K562 (cell line): ENCODE measurements around the gene FGF1. TPM values are rescaled to one million over a fixed set of nuclear protein-coding genes. Genes with fewer than 3 reads are reported as not detected.

Experiments
- ATAC-seq: fragments of 200-7000 bp; cut with Tn5 transposase; 3 replicates; pipeline ENCODE4 v1.9.1; 2020; ENCODE audit warnings: moderate library complexity
- BruUV-seq: library from RNA; stranded (reverse); fragments of 400-500 nt; replicated peaks from 2 replicates; lab custom pipeline; 2021; lab: Mats Ljungman, UMichigan
- CTCF ChIA-PET: fragments of 300-600 bp; formaldehyde crosslinking; extraction: SDS; loops from one replicate; lab custom pipeline; 2021; ENCODE audit warnings: low intra/inter-chr PET ratio; lab: Yijun Ruan, JAX
- POLR2A ChIA-PET: fragments of 300-600, 350-650 bp; sonication (Branson Sonifier 250); formaldehyde crosslinking; extraction: SDS; loops from one replicate; lab custom pipeline; 2021; ENCODE audit warnings: antibody characterized with exemption, inconsistent platforms; lab: Yijun Ruan, JAX
- DNase-seq, 4 experiments: peaks; one replicate each; pipeline versions ENCODE4 v3.0.0 to v3.0.0-alpha.2; 2011 to 2018; ENCODE audit warnings: low spot score in 3 of 4, mixed read lengths in 3 of 4; ENCODE audit errors: extremely low read depth in 1 of 4
- FAIRE-seq: peaks from 2 replicates; lab custom pipeline; 2011; peaks lifted over from hg19 to GRCh38; lab: Jason Lieb, UNC
- H2AFZ ChIP-seq: 2 replicates; pipeline ENCODE4 v1.6.0; 2011; ENCODE audit warnings: low read depth, low read length, control low read depth, inconsistent platforms
- H3K27ac ChIP-seq: fragments of 200-600 bp; 3 replicates; pipeline ENCODE4 v1.8.0; 2011; ENCODE audit warnings: low read depth, mild to moderate bottlenecking, control low read depth, inconsistent platforms, low read length, moderate library complexity, mixed read lengths; ENCODE audit errors: extremely low read depth
- H3K27me3 ChIP-seq, 2 experiments: fragments of 300-600 bp in 1 of 2; 2 replicates in 1 of 2; 3 replicates in 1 of 2; pipeline versions ENCODE4 v1.6.0 to v1.8.0; 2011; ENCODE audit warnings: inconsistent platforms in 2 of 2, low read length in 2 of 2, mild to moderate bottlenecking in 1 of 2, mixed read lengths in 1 of 2, moderate library complexity in 1 of 2; ENCODE audit not compliant: control insufficient read depth in 2 of 2, insufficient read depth in 2 of 2
- H3K36me3 ChIP-seq: fragments of 300-600 bp; 3 replicates; pipeline ENCODE4 v1.8.0; 2011; ENCODE audit warnings: mild to moderate bottlenecking, low read length, inconsistent platforms; ENCODE audit not compliant: control insufficient read depth, insufficient read depth
- H3K4me1 ChIP-seq, 2 experiments: fragments of 200-600 bp in 1 of 2; replicated peaks in 1 of 2; 2 replicates in 1 of 2; 3 replicates in 1 of 2; pipeline versions ENCODE4 v1.5.1 to v1.8.0; 2011; ENCODE audit warnings: inconsistent platforms in 2 of 2, low read length in 2 of 2, mild to moderate bottlenecking in 1 of 2, mixed read lengths in 1 of 2, moderate library complexity in 1 of 2; ENCODE audit not compliant: control insufficient read depth in 2 of 2, insufficient read depth in 2 of 2
- H3K4me2 ChIP-seq: 2 replicates; pipeline ENCODE4 v1.6.1; 2011; ENCODE audit warnings: low read length, control low read depth, inconsistent platforms, mixed read lengths; ENCODE audit not compliant: insufficient read depth
- H3K4me3 ChIP-seq: fragments of 200-600 bp; sonication (generic), shearing (Covaris generic); 2 replicates; pipeline ENCODE4 v1.5.1; 2016; ENCODE audit warnings: control low read depth, inconsistent platforms
- H3K79me2 ChIP-seq: fragments of 200-600 bp; 3 replicates; pipeline ENCODE4 v1.8.0; 2011; ENCODE audit warnings: low read length, inconsistent platforms; ENCODE audit not compliant: control insufficient read depth, insufficient read depth
- H3K9ac ChIP-seq, 2 experiments: 2 replicates each; pipeline versions ENCODE4 v1.6.0 to v1.6.1; 2011; ENCODE audit warnings: low read depth in 2 of 2, low read length in 2 of 2, control low read depth in 1 of 2, inconsistent platforms in 1 of 2, mild to moderate bottlenecking in 1 of 2, mixed read lengths in 1 of 2; ENCODE audit not compliant: insufficient read depth in 1 of 2
- H3K9me1 ChIP-seq: one replicate; pipeline ENCODE4 v1.6.0; 2011; ENCODE audit warnings: inconsistent platforms, mild to moderate bottlenecking, low read length, moderate library complexity; ENCODE audit not compliant: control insufficient read depth, insufficient read depth
- H3K9me3 ChIP-seq: replicated peaks from 2 replicates; pipeline ENCODE4 v1.5.1; 2011; ENCODE audit warnings: low read depth, low read length, inconsistent platforms; ENCODE audit not compliant: control insufficient read depth, insufficient read depth
- H4K20me1 ChIP-seq: replicated peaks from 2 replicates; pipeline ENCODE4 v1.6.1; 2011; ENCODE audit warnings: low read length, inconsistent platforms, mixed read lengths; ENCODE audit not compliant: control insufficient read depth, insufficient read depth
- CGGBP1 ChIP-seq: fragments of 250-450 bp; sonication (Bioruptor Pico); IDR thresholded peaks from 2 replicates; pipeline ENCODE4 v1.9.0; 2021; ENCODE audit warnings: mild to moderate bottlenecking
- CTBP1 ChIP-seq: fragments of 450-650 bp; IDR thresholded peaks from 2 replicates; pipeline ENCODE4 v1.6.1; 2016; ENCODE audit warnings: borderline replicate concordance
- HMG20B ChIP-seq: fragments of 250-450 bp; sonication (Bioruptor Pico); IDR thresholded peaks from 2 replicates; pipeline ENCODE4 v1.5.0; 2021; ENCODE audit warnings: mild to moderate bottlenecking
- NONO ChIP-seq, 2 experiments: fragments of 200-400 bp in 1 of 2; fragments of 450-650 bp in 1 of 2; formaldehyde crosslinking in 1 of 2; IDR thresholded peaks; 2 replicates each; pipeline ENCODE4 v1.6.1; 2017; ENCODE audit warnings: low read depth in 2 of 2, mild to moderate bottlenecking in 2 of 2, moderate library complexity in 2 of 2, low read length in 1 of 2
- REST ChIP-seq, 2 experiments: fragments of 450-650 bp; formaldehyde crosslinking in 1 of 2; IDR thresholded peaks; 2 replicates each; pipeline versions ENCODE4 v1.4.0 to v1.6.1; 2014 to 2020; ENCODE audit warnings: mild to moderate bottlenecking in 2 of 2, borderline replicate concordance in 1 of 2, low read depth in 1 of 2
- SAP30 ChIP-seq: fragments of 200-600 bp; sonication (generic); IDR thresholded peaks from 2 replicates; pipeline ENCODE4 v1.6.1; 2012; ENCODE audit warnings: borderline replicate concordance, low read depth, mild to moderate bottlenecking, moderate library complexity, low read length, control low read depth, inconsistent platforms; ENCODE audit not compliant: insufficient read depth, poor library complexity, severe bottlenecking
- SMAD2 ChIP-seq: fragments of 150-350 bp; IDR thresholded peaks from 2 replicates; pipeline ENCODE4 v1.6.1; 2014; ENCODE audit warnings: low read depth, mild to moderate bottlenecking, low read length
- TBL1XR1 ChIP-seq, 2 experiments: IDR thresholded peaks; 2 replicates each; pipeline ENCODE4 v1.6.1; 2012; ENCODE audit warnings: improper control_type of control experiment in 2 of 2, low read length in 2 of 2, mild to moderate bottlenecking in 1 of 2
- TGIF2 ChIP-seq: sonication (generic); formaldehyde crosslinking; IDR thresholded peaks from 2 replicates; pipeline ENCODE4 v1.8.1; 2022; ENCODE audit warnings: mild to moderate bottlenecking, missing genetic modification reagents, moderate library complexity
- ZNF224 ChIP-seq: sonication (generic); formaldehyde crosslinking; IDR thresholded peaks from 2 replicates; pipeline ENCODE4 v1.8.0; 2022; ENCODE audit warnings: mild to moderate bottlenecking, missing genetic modification reagents
- ZNF740 ChIP-seq, 3 experiments: fragments of 200-800 bp in 1 of 3; sonication (Bioruptor generic) in 1 of 3; sonication (generic) in 1 of 3; formaldehyde crosslinking in 1 of 3; IDR thresholded peaks; 2 replicates each; pipeline versions ENCODE4 v1.6.1 to v1.8.0; 2016 to 2022; ENCODE audit warnings: mild to moderate bottlenecking in 2 of 3, missing compliant biosample characterization in 2 of 3, missing genetic modification characterization in 2 of 3, missing genetic modification reagents in 1 of 3
- ZNF830 ChIP-seq: fragments of 250-450 bp; sonication (Bioruptor Pico); IDR thresholded peaks from 2 replicates; pipeline ENCODE4 v1.5.0; 2021; ENCODE audit warnings: mild to moderate bottlenecking
- WGBS: fragments of 100-300 bp; shearing (Covaris generic); methylation state at CpG from one replicate; pipeline ENCODE4 v1.1.6; 2016; ENCODE audit warnings: low coverage, mixed read lengths; ENCODE audit not compliant: insufficient coverage; ENCODE audit errors: missing lambda C conversion rate; 5-methylcytosine and 5-hydroxymethylcytosine counted together
- in situ Hi-C: fragments of 300-500 bp; cut with MboI; formaldehyde crosslinking; loops from 4 replicates; pipeline ENCODE4 v1.15.0; 2018; ENCODE audit warnings: inconsistent platforms, mixed read lengths
- intact Hi-C: fragments of 100-400 bp; cut with micrococcal nuclease; formaldehyde crosslinking; loops from 2 replicates; pipeline ENCODE4 v1.14.2; 2022
- polyA plus RNA-seq, 8 experiments: library from polyadenylated mRNA; depleted of rRNA in 4 of 8; stranded (reverse) in 5 of 8; unstranded in 3 of 8; fragments of >200 nt; fragmentation: Nextera tagmentation in 2 of 8; fragmentation: Illumina TruSeq in 1 of 8; extraction: Ambion mirVana in 2 of 8; extraction: Trizol in 1 of 8; gene quantifications; 2 replicates each; pipeline versions ENCODE4 v1.2.1 to v1.2.3, GENCODE V29; 2011 to 2014; ENCODE audit warnings: inconsistent platforms in 1 of 8, missing spikeins in 1 of 8
- total RNA-seq, 7 experiments: library from RNA; depleted of rRNA in 6 of 7; stranded (reverse); fragments of >200 nt in 6 of 7; fragmentation: Illumina TruSeq in 2 of 7; extraction: Trizol in 2 of 7; gene quantifications; 2 replicates each; pipeline versions ENCODE4 v1.2.1 to v1.2.3, GENCODE V29; 2011 to 2021; ENCODE audit warnings: low replicate concordance in 1 of 7

Gene FGF1
- total and polyA plus RNA-seq, 9 of the 15 experiments (the other 6 are each of a cell fraction or from before 2014, with no cell fraction given): not detected

- POLR2A ChIA-PET: no interaction called here
- H3K27me3 ChIP-seq: peaks cover 18 to 37% of the 10 kb centered on the region in 2 experiments; a peak in 3 of 5 replicates
- intact Hi-C loops: no loop called here
- CTCF ChIA-PET: no interaction called here
- no peak overlapping the region for H3K9ac ChIP-seq
- H3K79me2 ChIP-seq: no peaks in the 10 kb centered on the region
- H3K27ac ChIP-seq: no peak overlapping the region
- no peak for FAIRE-seq
- no peak for ATAC-seq
- no peak for DNase-seq
- no peak overlapping the region for H3K4me3 ChIP-seq
- H3K4me2 ChIP-seq: no peak overlapping the region
- H3K9me3 ChIP-seq: no peaks in the 10 kb centered on the region
- H4K20me1 ChIP-seq: no peaks in the 10 kb centered on the region
- H3K4me1 ChIP-seq: no peaks in the 10 kb centered on the region
- H3K9me1 ChIP-seq: no peaks in the 10 kb centered on the region
- no peaks in the 10 kb centered on the region for H3K36me3 ChIP-seq
- no peak overlapping the region for H2AFZ ChIP-seq
- WGBS: 0% methylated on average over 5 of the region's 5 CpGs
- in situ Hi-C loops: no loop called here
- BruUV-seq: no TSS peak
- TF ChIP-seq SAP30: no peak
- TF ChIP-seq CTBP1: no peak
- no peak for TF ChIP-seq ZNF224
- TF ChIP-seq CGGBP1 (CRISPR knock-in tag): no peak
- no peak for TF ChIP-seq NONO (IDR thresholded peaks at IDR 0.05; ENCODE audit: low read depth in 2 of 2, low read length in 1 of 2)
- no peak for TF ChIP-seq ZNF740 (CRISPR knock-in tag; IDR thresholded peaks at IDR 0.05)
- no peak for TF ChIP-seq ZNF740 (tag; IDR thresholded peaks at IDR 0.05)
- no peak for TF ChIP-seq ZNF830 (CRISPR knock-in tag)
- no peak for TF ChIP-seq TBL1XR1 (IDR thresholded peaks at IDR 0.05; ENCODE audit: low read length in 2 of 2)
- no peak for TF ChIP-seq HMG20B
- TF ChIP-seq SMAD2: no peak
- TF ChIP-seq REST (IDR thresholded peaks at IDR 0.05; ENCODE audit: borderline replicate concordance): no peak
- TF ChIP-seq REST (CRISPR knock-in tag; IDR thresholded peaks at IDR 0.05; ENCODE audit: low read depth): no peak
- no peak for TF ChIP-seq TGIF2 (CRISPR knock-in tag)
These were observed 1.9 kb downstream of the FGF1 start for GRCh38 chr5:142683881-142684505.
